Neuronal stem cell (in vitro differentiated cells): ENCODE data around the gene POC1B.

Experiments
- DNase-seq: peaks from one replicate; pipeline ENCODE4 v3.0.0-alpha.2; 2013; ENCODE audit warnings: low spot score
- H2AFZ ChIP-seq: one replicate; pipeline ENCODE4 v1.6.1; 2013; ENCODE audit warnings: mild to moderate bottlenecking, low read length, inconsistent platforms
- H2AK5ac ChIP-seq: 2 replicates; pipeline ENCODE4 v1.6.1; 2013; ENCODE audit warnings: low read depth, mild to moderate bottlenecking, inconsistent platforms, low read length, moderate library complexity, mixed read lengths
- H2BK120ac ChIP-seq: 2 replicates; pipeline ENCODE4 v1.6.1; 2013; ENCODE audit warnings: low read depth, mild to moderate bottlenecking, inconsistent platforms, low read length, moderate library complexity, mixed read lengths
- H2BK12ac ChIP-seq: one replicate; pipeline ENCODE4 v1.6.1; 2013; ENCODE audit warnings: low read length, inconsistent platforms
- H2BK15ac ChIP-seq: 2 replicates; pipeline ENCODE4 v1.6.1; 2013; ENCODE audit warnings: mild to moderate bottlenecking, low read length, inconsistent platforms, mixed read lengths
- H2BK5ac ChIP-seq: one replicate; pipeline ENCODE4 v1.6.1; 2013; ENCODE audit warnings: inconsistent platforms, mild to moderate bottlenecking, low read length, moderate library complexity
- H3K14ac ChIP-seq: one replicate; pipeline ENCODE4 v1.6.1; 2013; ENCODE audit warnings: low read length, inconsistent platforms
- H3K18ac ChIP-seq: 2 replicates; pipeline ENCODE4 v1.6.1; 2013; ENCODE audit warnings: low read length, inconsistent platforms
- H3K23ac ChIP-seq: 2 replicates; pipeline ENCODE4 v1.6.1; 2013; ENCODE audit warnings: low read depth, mild to moderate bottlenecking, mixed read lengths, low read length, inconsistent platforms; ENCODE audit not compliant: poor library complexity
- H3K27ac ChIP-seq: replicated peaks from 3 replicates; pipeline ENCODE4 v1.5.1; 2013; ENCODE audit warnings: low read length, inconsistent platforms
- H3K27me3 ChIP-seq, 3 experiments: 2 replicates each; pipeline ENCODE4 v1.6.1; 2013; ENCODE audit warnings: low read length in 3 of 3, mild to moderate bottlenecking in 2 of 3, inconsistent platforms in 1 of 3, low read depth in 1 of 3, mixed read lengths in 1 of 3, moderate library complexity in 1 of 3; ENCODE audit not compliant: control insufficient read depth in 3 of 3, insufficient read depth in 3 of 3
- H3K36me3 ChIP-seq, 2 donors: replicated peaks in 1 of 2; 2 replicates each; pipeline ENCODE4 v1.6.1; 2013; ENCODE audit warnings: low read length in 2 of 2; ENCODE audit not compliant: control insufficient read depth in 2 of 2, insufficient read depth in 2 of 2
- H3K4ac ChIP-seq: 2 replicates; pipeline ENCODE4 v1.6.1; 2013; ENCODE audit warnings: inconsistent platforms, mild to moderate bottlenecking, low read length, moderate library complexity
- H3K4me1 ChIP-seq, 2 donors: 1 replicate in 1 of 2; 2 replicates in 1 of 2; pipeline ENCODE4 v1.6.1; 2013; ENCODE audit warnings: low read length in 2 of 2, low read depth in 1 of 2; ENCODE audit not compliant: control insufficient read depth in 2 of 2, insufficient read depth in 1 of 2
- H3K4me2 ChIP-seq: one replicate; pipeline ENCODE4 v1.6.1; 2013; ENCODE audit warnings: mild to moderate bottlenecking, low read length, inconsistent platforms; ENCODE audit not compliant: insufficient read depth, poor library complexity, severe bottlenecking
- H3K4me3 ChIP-seq, 2 donors: 2 replicates each; pipeline ENCODE4 v1.5.1; 2013; ENCODE audit warnings: low read length in 2 of 2, mild to moderate bottlenecking in 2 of 2, inconsistent platforms in 1 of 2, moderate library complexity in 1 of 2
- H3K79me1 ChIP-seq: one replicate; pipeline ENCODE4 v1.6.1; 2013; ENCODE audit warnings: low read depth, mild to moderate bottlenecking, inconsistent platforms, low read length, moderate library complexity
- H3K9ac ChIP-seq: one replicate; pipeline ENCODE4 v1.6.1; 2013; ENCODE audit warnings: mild to moderate bottlenecking, low read depth, low read length, inconsistent platforms; ENCODE audit not compliant: poor library complexity
- H3K9me3 ChIP-seq, 2 donors: replicated peaks in 1 of 2; 2 replicates each; pipeline versions ENCODE3 to v1.6.1; 2013; ENCODE audit warnings: low read length in 2 of 2, mild to moderate bottlenecking in 2 of 2, inconsistent platforms in 1 of 2, low read depth in 1 of 2, mixed read lengths in 1 of 2, moderate library complexity in 1 of 2; ENCODE audit not compliant: control insufficient read depth in 2 of 2, insufficient read depth in 1 of 2
- H4K8ac ChIP-seq: one replicate; pipeline ENCODE4 v1.6.1; 2013; ENCODE audit warnings: low read depth, mild to moderate bottlenecking, inconsistent platforms, low read length, moderate library complexity
- H4K91ac ChIP-seq: one replicate; pipeline ENCODE4 v1.6.1; 2013; ENCODE audit warnings: low read length, low read depth, mild to moderate bottlenecking, inconsistent platforms; ENCODE audit not compliant: poor library complexity
- WGBS, 2 donors: extraction: QIAGEN DNeasy Blood & Tissue Kit; methylation state at CpG; one replicate each; pipeline ENCODE4 v1.1.7; 2013; ENCODE audit warnings: missing lambda C conversion rate in 2 of 2, mixed read lengths in 1 of 2; ENCODE audit not compliant: insufficient read length in 2 of 2, insufficient replicate concordance in 1 of 2; ENCODE audit errors: extremely low coverage in 2 of 2; 5-methylcytosine and 5-hydroxymethylcytosine counted together

The POC1B gene

DNA sequence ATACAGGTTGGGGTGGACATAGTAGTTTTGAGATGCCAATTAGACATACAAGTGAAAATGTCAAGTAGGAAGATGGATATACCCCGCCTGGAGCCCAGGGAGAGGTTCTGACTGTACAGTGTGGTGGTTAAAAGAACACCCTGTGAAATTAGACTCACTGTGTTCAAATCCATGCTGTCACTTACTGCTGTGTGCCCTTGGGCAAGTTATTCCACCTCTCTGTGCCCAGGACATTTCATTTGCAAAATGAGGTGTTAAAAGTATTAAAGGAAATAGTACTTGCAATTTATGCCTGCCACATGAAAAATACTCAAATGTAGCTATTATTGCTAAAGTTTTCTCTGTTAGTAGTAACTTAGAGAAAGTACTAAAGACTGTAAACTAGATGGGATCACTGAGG lies 19.8 kb downstream of the POC1B start:
- no peak overlapping the region for H4K91ac ChIP-seq
- H3K23ac ChIP-seq: no peak overlapping the region
- no CpG with 5 or more reads among the region's 1 CpG for WGBS, 2 donors
- H3K36me3 ChIP-seq: no peaks in the 10 kb centered on the region
- no peak overlapping the region for H2BK15ac ChIP-seq
- no peaks in the 10 kb centered on the region for H3K9me3 ChIP-seq
- H3K18ac ChIP-seq: no peak overlapping the region
- H2BK5ac ChIP-seq: no peak overlapping the region
- H3K14ac ChIP-seq: no peak overlapping the region
- H3K4me3 ChIP-seq: no peak overlapping the region
- no peak overlapping the region for H2AFZ ChIP-seq
- no peaks in the 10 kb centered on the region for H3K4me1 ChIP-seq
- H3K4me2 ChIP-seq: no peak overlapping the region
- H3K27me3 ChIP-seq: no peaks in the 10 kb centered on the region
- no peak overlapping the region for H3K4ac ChIP-seq
- H3K9ac ChIP-seq: no peak overlapping the region
- no peak overlapping the region for H2BK12ac ChIP-seq
- no peak for DNase-seq
- H4K8ac ChIP-seq: no peak overlapping the region
- H3K27ac ChIP-seq: no peak overlapping the region
- H3K79me1 ChIP-seq: no peaks in the 10 kb centered on the region
- H2BK120ac ChIP-seq: no peak overlapping the region
- no peak overlapping the region for H2AK5ac ChIP-seq

DNA sequence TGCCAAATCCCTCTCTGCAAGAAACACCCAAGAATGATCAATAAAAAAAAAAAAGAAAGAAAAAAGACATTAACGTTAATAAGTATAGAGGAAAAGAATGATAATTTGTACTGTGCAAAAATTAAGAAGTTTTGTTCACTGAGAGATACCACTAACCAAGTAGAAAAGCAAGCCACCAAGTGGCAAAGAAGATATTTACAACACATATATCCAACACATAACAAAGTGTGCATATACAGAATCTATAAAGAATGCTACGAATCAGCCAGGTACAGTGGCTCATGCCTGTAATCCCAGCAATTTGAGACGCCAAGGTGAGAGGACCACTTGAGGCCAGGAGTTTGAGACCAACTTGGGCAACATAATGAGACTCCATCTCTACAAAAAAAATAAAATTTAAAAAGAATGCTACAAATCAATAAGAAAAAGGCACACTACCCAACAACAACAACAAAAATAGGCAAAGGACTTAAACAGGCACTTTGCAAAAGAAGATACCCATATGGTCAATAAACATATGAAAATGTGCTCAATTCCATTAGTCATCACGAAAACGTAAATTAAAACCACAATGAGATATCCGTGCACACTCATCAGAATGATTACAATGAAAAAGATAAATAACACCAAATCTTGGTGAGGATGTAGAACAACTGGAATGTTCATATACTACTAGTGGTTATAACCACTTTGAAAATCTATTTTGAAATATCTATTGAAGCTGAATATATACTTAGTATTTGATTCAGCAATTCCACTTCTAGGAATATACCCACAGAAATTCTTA lies 21.1 kb downstream of the POC1B start:
- Histone ChIP-seq H3K14ac (no peak overlapping the region), H2AFZ (no peak overlapping the region), H3K27ac (no peak overlapping the region), H3K27me3 (no peaks in the 10 kb centered on the region), H3K9me3 (no peaks in the 10 kb centered on the region), H3K9ac (no peak overlapping the region), H2AK5ac (no peak overlapping the region), H2BK120ac (no peak overlapping the region), H4K8ac (no peak overlapping the region), H2BK5ac (no peak overlapping the region), H2BK12ac (no peak overlapping the region), H3K4me3 (no peak overlapping the region), H3K4ac (no peak overlapping the region), H3K36me3 (no peaks in the 10 kb centered on the region), H3K4me2 (no peak overlapping the region), H2BK15ac (no peak overlapping the region), H3K18ac (no peak overlapping the region), H3K4me1 (no peaks in the 10 kb centered on the region), H3K23ac (no peak overlapping the region), H3K79me1 (no peaks in the 10 kb centered on the region), H4K91ac (no peak overlapping the region)
- WGBS, 2 donors: 100% methylated on average over 1 of the region's 6 CpGs; no CpG with 5 or more reads in 1 of the 2 donors
- DNase-seq: no peak

DNA sequence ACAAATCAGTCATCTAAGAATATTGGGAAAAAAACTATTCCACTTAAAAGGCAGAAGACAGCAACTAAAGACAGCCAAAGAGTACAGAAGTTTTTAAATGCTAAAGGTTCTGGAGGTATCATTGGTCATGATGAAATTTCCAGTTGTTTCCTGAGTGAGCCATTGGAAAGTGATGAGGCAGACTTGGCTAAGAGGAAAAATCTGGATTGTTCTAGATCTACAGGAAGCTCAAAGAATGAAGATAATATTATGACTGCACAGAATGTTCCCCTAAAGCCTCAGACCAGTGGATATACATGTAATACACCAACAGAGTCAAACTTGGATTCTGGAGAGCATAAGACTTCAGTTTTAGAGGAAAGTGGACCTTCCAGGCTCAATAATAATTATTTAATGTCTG lies 24.1 kb downstream of the POC1B start:
- no peaks in the 10 kb centered on the region for H3K36me3 ChIP-seq
- no peak overlapping the region for H2BK15ac ChIP-seq
- no peak overlapping the region for H3K23ac ChIP-seq
- DNase-seq: no peak
- H3K9me3 ChIP-seq: no peaks in the 10 kb centered on the region
- no peak overlapping the region for H2BK12ac ChIP-seq
- H3K4me2 ChIP-seq: no peak overlapping the region
- H3K79me1 ChIP-seq: no peaks in the 10 kb centered on the region
- H3K4me1 ChIP-seq: no peaks in the 10 kb centered on the region
- H4K8ac ChIP-seq: no peak overlapping the region
- no peak overlapping the region for H3K9ac ChIP-seq
- H3K18ac ChIP-seq: no peak overlapping the region
- H2BK5ac ChIP-seq: no peak overlapping the region
- no peak overlapping the region for H2AFZ ChIP-seq
- H3K27me3 ChIP-seq: no peaks in the 10 kb centered on the region
- no peak overlapping the region for H3K27ac ChIP-seq
- no peak overlapping the region for H3K4me3 ChIP-seq
- no peak overlapping the region for H2BK120ac ChIP-seq
- no peak overlapping the region for H2AK5ac ChIP-seq
- no peak overlapping the region for H3K4ac ChIP-seq
- H4K91ac ChIP-seq: no peak overlapping the region
- H3K14ac ChIP-seq: no peak overlapping the region

DNA sequence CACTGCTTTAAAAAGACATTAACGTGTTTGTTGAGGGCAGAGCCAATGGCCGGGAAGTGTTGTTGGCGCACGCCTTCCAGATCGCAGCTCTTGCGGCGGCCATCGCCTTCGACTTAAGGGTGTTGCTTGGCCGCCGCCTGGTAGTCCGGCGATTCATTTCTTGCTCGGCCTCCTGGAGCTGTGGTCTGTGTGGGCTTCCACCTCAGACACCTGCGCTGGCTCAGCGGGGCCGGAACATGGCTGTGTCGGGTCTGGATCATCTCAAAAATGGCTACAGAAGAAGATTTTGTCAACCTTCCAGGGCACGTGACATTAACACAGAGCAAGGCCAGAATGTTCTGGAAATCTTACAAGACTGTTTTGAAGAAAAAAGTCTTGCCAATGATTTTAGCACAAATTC lies 26.0 kb downstream of the POC1B start:
- Histone ChIP-seq H2BK15ac (no peak overlapping the region), H2BK5ac (no peak overlapping the region), H3K4ac (no peak overlapping the region), H3K4me1 (no peaks in the 10 kb centered on the region), H4K91ac (no peak overlapping the region), H4K8ac (no peak overlapping the region), H3K23ac (no peak overlapping the region), H3K27ac (no peak overlapping the region), H3K4me2 (no peak overlapping the region), H3K9ac (no peak overlapping the region), H3K27me3 (no peaks in the 10 kb centered on the region), H2BK12ac (no peak overlapping the region), H2AFZ (no peak overlapping the region), H2BK120ac (no peak overlapping the region), H3K4me3 (no peak overlapping the region), H3K9me3 (no peaks in the 10 kb centered on the region), H3K18ac (no peak overlapping the region), H3K36me3 (no peaks in the 10 kb centered on the region), H2AK5ac (no peak overlapping the region), H3K79me1 (no peaks in the 10 kb centered on the region), H3K14ac (no peak overlapping the region)
- no CpG with 5 or more reads among the region's 19 CpGs for WGBS, 2 donors
- DNase-seq: no peak
